Neural cell (in vitro differentiated cells): ENCODE data around the gene ANAPC2. TPM values are rescaled to one million over a fixed set of nuclear protein-coding genes. Genes with fewer than 3 reads are reported as not detected.

Experiments used
- H2AFZ ChIP-seq: fragments of 200-600, 300-800 bp; sonication (generic), shearing (Covaris generic); 2 replicates; pipeline ENCODE4 v1.6.0; 2014; ENCODE audit warnings: low read depth, mild to moderate bottlenecking, antibody characterized with exemption, low read length, moderate library complexity
- H3F3A ChIP-seq: fragments of 200-600 bp; shearing (Covaris generic); 2 replicates; pipeline ENCODE4 v1.6.1; 2016; ENCODE audit warnings: mild to moderate bottlenecking, moderate library complexity, mixed read lengths, antibody characterized with exemption, low read length; ENCODE audit not compliant: insufficient read depth, poor library complexity, severe bottlenecking
- H3K27ac ChIP-seq: fragments of 200-600, 300-800 bp; sonication (generic), shearing (Covaris generic); 2 replicates; pipeline ENCODE4 v1.5.1; 2014; ENCODE audit warnings: mild to moderate bottlenecking, low read length, moderate library complexity
- H3K27me3 ChIP-seq: fragments of 300-800, 200-600 bp; sonication (generic), shearing (Covaris generic); 2 replicates; pipeline ENCODE4 v1.6.0; 2014; ENCODE audit warnings: mild to moderate bottlenecking, low read depth, low read length, moderate library complexity; ENCODE audit not compliant: insufficient read depth
- H3K36me3 ChIP-seq: fragments of 300-800, 200-600 bp; sonication (generic), shearing (Covaris generic); 2 replicates; pipeline ENCODE4 v1.5.1; 2014; ENCODE audit warnings: mild to moderate bottlenecking, antibody characterized with exemption, low read length, moderate library complexity; ENCODE audit not compliant: insufficient read depth
- H3K4me2 ChIP-seq: fragments of 300-800, 200-600 bp; sonication (generic), shearing (Covaris generic); 2 replicates; pipeline ENCODE4 v1.6.0; 2014; ENCODE audit warnings: mild to moderate bottlenecking, low read length
- H3K4me3 ChIP-seq: fragments of 300-800, 200-600 bp; sonication (generic), shearing (Covaris generic); 2 replicates; pipeline ENCODE4 v1.5.1; 2014; ENCODE audit warnings: mild to moderate bottlenecking, low read length, moderate library complexity
- H3K79me2 ChIP-seq: fragments of 200-600 bp; shearing (Covaris generic); replicated peaks from 2 replicates; pipeline ENCODE4 v1.6.0; 2014; ENCODE audit warnings: mild to moderate bottlenecking, low read length, moderate library complexity; ENCODE audit not compliant: insufficient read depth
- H3K9ac ChIP-seq: fragments of 300-800, 200-600 bp; sonication (generic), shearing (Covaris generic); 2 replicates; pipeline ENCODE4 v1.6.1; 2016; ENCODE audit warnings: mild to moderate bottlenecking, low read length, mixed read lengths
- H3K9me2 ChIP-seq: fragments of 200-600 bp; shearing (Covaris generic); 2 replicates; pipeline ENCODE4 v1.6.1; 2016; ENCODE audit warnings: mild to moderate bottlenecking, low read length, mixed read lengths; ENCODE audit not compliant: insufficient read depth
- H3K9me3 ChIP-seq: fragments of 200-600, 300-800 bp; sonication (generic), shearing (Covaris generic); 2 replicates; pipeline ENCODE4 v1.6.1; 2016; ENCODE audit warnings: mild to moderate bottlenecking, mixed run types, low read length, moderate library complexity, mixed read lengths
- H4K20me1 ChIP-seq: fragments of 200-600 bp; shearing (Covaris generic); 2 replicates; pipeline ENCODE4 v1.6.1; 2016; ENCODE audit warnings: mild to moderate bottlenecking, mixed run types; ENCODE audit not compliant: insufficient read depth
- EZH2 ChIP-seq: fragments of 200-600, 300-800 bp; shearing (Covaris generic), sonication (generic); IDR thresholded peaks from 2 replicates; pipeline ENCODE4 v1.6.1; 2014; ENCODE audit warnings: antibody characterized with exemption, low read length, borderline replicate concordance, mild to moderate bottlenecking; ENCODE audit not compliant: insufficient read depth, poor library complexity, severe bottlenecking
- MXI1 ChIP-seq: fragments of 450-650 bp; conservative IDR thresholded peaks from 2 replicates; pipeline ENCODE4 v1.6.1; 2014; ENCODE audit warnings: antibody characterized with exemption, mild to moderate bottlenecking; ENCODE audit not compliant: poor library complexity, severe bottlenecking
- POLR2AphosphoS5 ChIP-seq: IDR thresholded peaks from 2 replicates; pipeline ENCODE4 v1.6.1; 2012
- REST ChIP-seq: IDR thresholded peaks from 2 replicates; pipeline ENCODE4 v1.6.1; 2012; ENCODE audit warnings: borderline replicate concordance
- SMC3 ChIP-seq: fragments of 450-650 bp; conservative IDR thresholded peaks from 2 replicates; pipeline ENCODE4 v1.6.1; 2014; ENCODE audit warnings: antibody characterized with exemption, mild to moderate bottlenecking, moderate library complexity; ENCODE audit not compliant: poor library complexity
- polyA plus RNA-seq: library from polyadenylated mRNA; depleted of rRNA; stranded (reverse); fragments of >200 nt; gene quantifications from 2 replicates; pipeline ENCODE4 v1.2.3, GENCODE V29; 2014
- small RNA-seq, 3 experiments: library from RNA; depleted of rRNA; stranded (forward); fragments of <200 nt; gene quantifications; one replicate each; pipeline ENCODE3, GENCODE V24; 2012

ANAPC2 gene
- polyA plus RNA-seq, 1 donor from 2014 or later, result 38.1 TPM

DNA sequence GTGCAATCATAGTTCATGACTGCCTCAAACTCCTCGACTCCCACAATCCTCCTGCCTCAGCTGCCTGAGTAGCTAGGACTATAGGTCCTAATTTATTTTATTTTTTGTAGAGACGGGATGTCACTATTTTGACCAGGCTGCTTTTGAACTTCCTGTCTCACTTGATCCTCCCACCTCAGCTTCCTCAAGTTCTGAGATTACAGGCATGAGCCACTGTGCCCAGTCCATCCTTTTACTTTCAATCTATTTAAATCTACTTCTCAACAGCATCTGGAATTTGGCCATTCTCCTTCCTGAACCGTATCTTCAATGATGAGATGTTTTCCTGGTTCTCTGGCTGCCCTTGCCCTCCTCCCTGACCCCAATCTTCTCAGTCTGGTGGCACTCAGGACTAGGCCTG, 61.6 kb downstream of the ANAPC2 start:
- Histone ChIP-seq H3K9me2 (no peaks in the 10 kb centered on the region), H3K27me3 (no peaks in the 10 kb centered on the region), H3K4me2 (no peak overlapping the region), H3K9me3 (no peaks in the 10 kb centered on the region), H4K20me1 (no peaks in the 10 kb centered on the region), H3K9ac (no peak overlapping the region), H3K79me2 (peaks cover 19% of the 10 kb centered on the region), H3K4me3 (no peak overlapping the region), H3K36me3 (no peaks in the 10 kb centered on the region), H3K27ac (no peak overlapping the region), H2AFZ (no peak overlapping the region), H3F3A (no peaks in the 10 kb centered on the region)
- TF ChIP-seq REST (no peak), SMC3 (no peak), EZH2 (no peak), POLR2AphosphoS5 (no peak), MXI1 (no peak)

Small RNA genes lying within 50 kb of the gene (small RNA-seq; reads per million reads assigned to genes)
- 0 reads per million in 3 experiments for gene MIR3621

Other genes starting within 250 kb of the ANAPC2 start
- gene FBXW5, start 243.8 kb downstream of the ANAPC2 start, polyA plus RNA-seq, result 138 and 148 TPM in 2 replicates
- gene C8G, start 243.3 kb downstream of the ANAPC2 start, polyA plus RNA-seq, result not detected in 2 replicates
- gene LCN12, start 236.3 kb downstream of the ANAPC2 start, polyA plus RNA-seq, result 2.9 TPM in 1 of 2 replicates, not detected in the other
- gene PTGDS, start 211.1 kb downstream of the ANAPC2 start, polyA plus RNA-seq, result 2.0 TPM in 1 of 2 replicates, not detected in the other
- gene LCNL1, start 205.6 kb downstream of the ANAPC2 start, polyA plus RNA-seq, result 0.76 TPM in 1 of 2 replicates, not detected in the other
- 276 and 346 TPM in 2 replicates for gene PAXX, start 196.1 kb downstream of the ANAPC2 start, polyA plus RNA-seq
- gene CLIC3, start 192.0 kb downstream of the ANAPC2 start, polyA plus RNA-seq, result not detected in 2 replicates
- 30.6 and 52.0 TPM in 2 replicates for gene ABCA2, start 160.3 kb downstream of the ANAPC2 start, polyA plus RNA-seq
- gene FUT7, start 156.5 kb downstream of the ANAPC2 start, polyA plus RNA-seq, result 0.56 and 0.69 TPM in 2 replicates
- gene NPDC1, start 142.4 kb downstream of the ANAPC2 start, polyA plus RNA-seq, result 161 and 162 TPM in 2 replicates
- gene ENTPD2, start 134.5 kb downstream of the ANAPC2 start, polyA plus RNA-seq, result not detected in 2 replicates
- gene SAPCD2, start 118.0 kb downstream of the ANAPC2 start, polyA plus RNA-seq, result 0.22 and 0.96 TPM in 2 replicates
- gene UAP1L1, start 111.0 kb downstream of the ANAPC2 start, polyA plus RNA-seq, result 0.21 and 0.36 TPM in 2 replicates
- 72.0 and 90.9 TPM in 2 replicates for gene MAN1B1, start 101.6 kb downstream of the ANAPC2 start, polyA plus RNA-seq
- 23.3 and 43.3 TPM in 2 replicates for gene DPP7, start 73.8 kb downstream of the ANAPC2 start, polyA plus RNA-seq
- gene GRIN1, start 49.4 kb downstream of the ANAPC2 start, polyA plus RNA-seq, result 0.58 and 0.68 TPM in 2 replicates
- gene LRRC26, start 18.5 kb downstream of the ANAPC2 start, polyA plus RNA-seq, result 2.2 and 3.2 TPM in 2 replicates
- gene TMEM210, start 16.5 kb downstream of the ANAPC2 start, polyA plus RNA-seq, result not detected in 2 replicates
- 170 and 195 TPM in 2 replicates for gene SSNA1, start 116 bp upstream of the ANAPC2 start, polyA plus RNA-seq
- gene TPRN, start 12.2 kb upstream of the ANAPC2 start, polyA plus RNA-seq, result 8.1 TPM in 2 replicates
- gene TMEM203, start 17.1 kb upstream of the ANAPC2 start, polyA plus RNA-seq, result 61.1 and 66.7 TPM in 2 replicates
- gene NDOR1, start 17.1 kb upstream of the ANAPC2 start, polyA plus RNA-seq, result 8.8 and 18.2 TPM in 2 replicates
- 1.2 and 1.5 TPM in 2 replicates for gene RNF208, start 33.7 kb upstream of the ANAPC2 start, polyA plus RNA-seq
- 1.3 and 3.3 TPM in 2 replicates for gene CYSRT1, start 36.6 kb upstream of the ANAPC2 start, polyA plus RNA-seq
- gene RNF224, start 38.9 kb upstream of the ANAPC2 start, polyA plus RNA-seq, result 0.26 TPM in 1 of 2 replicates, not detected in the other
- 0.12 and 0.27 TPM in 2 replicates for gene SLC34A3, start 42.3 kb upstream of the ANAPC2 start, polyA plus RNA-seq
- gene TUBB4B, start 52.7 kb upstream of the ANAPC2 start, polyA plus RNA-seq, result 60.3 and 68.8 TPM in 2 replicates
- not detected in 2 replicates for gene STPG3, start 62.7 kb upstream of the ANAPC2 start, polyA plus RNA-seq
- 64.7 and 82.2 TPM in 2 replicates for gene NELFB, start 66.8 kb upstream of the ANAPC2 start, polyA plus RNA-seq
- 0.50 and 0.70 TPM in 2 replicates for gene TOR4A, start 89.2 kb upstream of the ANAPC2 start, polyA plus RNA-seq
- gene NRARP, start 113.7 kb upstream of the ANAPC2 start, polyA plus RNA-seq, result 1.4 and 2.3 TPM in 2 replicates
- 32.9 and 51.3 TPM in 2 replicates for gene EXD3, start 234.6 kb upstream of the ANAPC2 start, polyA plus RNA-seq
- 1.7 and 3.4 TPM in 2 replicates for gene NOXA1, start 234.8 kb upstream of the ANAPC2 start, polyA plus RNA-seq